GM19099 (cell line): ENCODE data around the gene IL1RAPL1.

Experiments used
- POLR2A ChIP-seq: IDR thresholded peaks from 3 replicates; pipeline ENCODE4 v1.6.1; 2011; ENCODE audit warnings: low read depth; ENCODE audit not compliant: insufficient read length; ENCODE audit errors: extremely low read depth

Gene IL1RAPL1

GRCh38 chrX:29941287-29941686 is 1354.0 kb downstream of the IL1RAPL1 start:
- no peak for TF ChIP-seq POLR2A

- no peak for TF ChIP-seq POLR2A
Observed at GRCh38 chrX:29947225-29947624, 1360.0 kb downstream of the IL1RAPL1 start.

- TF ChIP-seq POLR2A, result no peak
Observed at GRCh38 chrX:29948653-29949052, 1361.4 kb downstream of the IL1RAPL1 start.

GRCh38 chrX:29952016-29952415 is 1364.8 kb downstream of the IL1RAPL1 start:
- TF ChIP-seq POLR2A, result no peak

GRCh38 chrX:29962061-29962460 is 1374.8 kb downstream of the IL1RAPL1 start:
- TF ChIP-seq POLR2A, result no peak

- TF ChIP-seq POLR2A, result no peak
Observed at GRCh38 chrX:29965634-29966033, 1378.4 kb downstream of the IL1RAPL1 start.

GRCh38 chrX:29992083-29992482 is 1404.8 kb downstream of the IL1RAPL1 start:
- TF ChIP-seq POLR2A, result no peak

- no peak for TF ChIP-seq POLR2A
Observed at GRCh38 chrX:30005813-30006212, 1418.6 kb downstream of the IL1RAPL1 start.
